GM20431 (cell line): ENCODE data around the gene FLAD1.

Experiments used
- in situ Hi-C: fragments of 300-500 bp; cut with MseI, MboI; formaldehyde crosslinking; loops from one replicate; pipeline ENCODE4 v1.15.0; 2020; ENCODE audit warnings: low sequenced_read_pairs; ENCODE audit not compliant: unreplicated experiment

The FLAD1 gene

DNA sequence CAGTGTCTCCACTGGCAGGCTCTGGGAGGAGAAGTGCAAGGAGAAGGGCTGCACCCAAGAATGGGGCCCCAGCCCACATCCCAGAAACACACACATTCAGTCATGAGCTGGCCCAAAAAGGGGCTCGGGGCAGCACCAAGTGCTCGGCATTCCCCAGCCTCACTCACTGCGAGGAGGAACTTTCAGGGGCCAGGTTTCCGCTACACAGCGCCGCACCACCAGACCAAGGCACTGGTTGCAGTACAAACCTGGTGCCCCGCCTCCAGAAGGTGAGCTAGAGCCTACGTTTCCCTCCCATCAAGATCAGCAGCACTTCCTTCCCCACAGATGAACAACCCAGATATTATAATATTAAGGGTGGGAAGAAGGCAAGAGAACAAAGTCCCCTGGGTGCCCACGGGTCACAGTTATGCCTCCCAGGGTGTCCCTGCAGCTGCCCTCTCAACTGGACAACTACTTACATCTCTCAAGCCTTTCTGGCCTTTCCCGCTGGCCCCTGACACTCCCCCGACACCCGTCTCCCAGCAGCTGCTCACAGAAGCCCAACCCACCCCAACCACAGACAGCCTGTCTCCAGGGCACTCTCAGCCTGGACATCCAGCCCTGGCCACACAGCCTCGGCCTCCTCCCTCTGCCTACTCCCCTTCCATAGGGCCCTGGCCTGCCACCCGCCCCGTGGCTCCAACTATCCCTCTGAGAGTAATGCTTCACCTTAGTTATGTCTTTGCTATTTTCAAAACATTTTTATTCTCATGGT, 31.1 kb upstream of the FLAD1 start:
- in situ Hi-C loops, result no loop called here

DNA sequence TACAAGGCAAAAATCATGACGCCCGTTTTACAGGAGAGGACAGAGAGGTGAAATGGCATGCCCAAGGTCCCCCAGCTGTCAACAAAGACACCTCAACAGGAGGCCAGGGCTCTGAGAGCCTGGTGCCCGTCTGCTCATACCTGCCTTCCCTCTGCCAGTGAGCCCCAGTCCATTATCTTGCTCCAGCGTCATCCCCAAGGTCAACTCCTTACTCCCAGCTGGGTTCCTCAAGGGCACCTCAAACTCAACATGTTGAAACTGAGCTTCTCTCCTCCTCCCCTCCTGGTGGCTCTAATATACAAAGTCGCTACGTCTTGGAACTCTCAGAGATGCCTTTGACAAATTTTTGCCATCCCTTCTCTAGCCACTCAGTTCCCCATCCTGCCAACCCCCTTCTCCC, 30.5 kb upstream of the FLAD1 start:
- in situ Hi-C loops, result no loop called here

DNA sequence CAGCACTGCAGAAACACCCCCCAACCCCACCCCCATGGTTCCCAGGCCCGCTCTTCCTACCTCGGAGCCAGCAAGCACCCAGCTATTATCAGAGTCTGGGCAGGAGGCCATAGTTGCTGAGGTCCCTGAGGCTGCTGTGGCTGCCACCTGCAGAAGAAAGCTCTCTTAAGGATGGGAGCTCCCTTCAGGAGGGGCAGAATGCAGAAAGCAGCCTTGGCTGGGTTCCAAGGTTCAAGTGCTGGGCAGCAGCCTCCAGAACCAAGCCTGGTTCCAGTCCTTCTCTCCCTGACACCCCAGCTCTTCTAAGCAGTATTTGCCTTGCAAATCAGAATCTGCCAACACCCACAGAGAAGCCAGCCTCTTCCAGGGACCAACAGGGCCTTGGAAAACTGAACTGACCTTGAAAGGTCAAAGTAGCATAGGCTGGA, 29.5 kb upstream of the FLAD1 start:
- in situ Hi-C loops, result no loop called here

DNA sequence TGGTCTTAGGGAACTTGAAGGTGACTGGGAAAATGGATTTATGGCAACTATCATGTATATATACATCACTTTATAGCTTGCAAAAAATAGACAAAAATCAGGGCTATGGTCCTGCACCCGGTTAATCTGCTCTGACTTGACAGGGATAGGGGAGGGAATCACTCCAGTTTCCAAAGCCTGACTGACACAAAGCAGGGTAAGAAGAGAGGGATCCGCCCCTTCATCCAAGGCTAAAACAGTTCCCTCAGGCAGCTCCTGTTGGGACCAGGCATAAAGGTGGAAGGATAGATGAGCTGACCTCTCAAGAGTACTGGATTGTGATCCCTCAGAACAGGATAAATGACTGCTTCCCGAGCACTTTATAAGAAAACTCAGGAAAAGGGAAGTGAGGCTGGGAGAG, 28.6 kb upstream of the FLAD1 start:
- in situ Hi-C loops, result no loop called here

DNA sequence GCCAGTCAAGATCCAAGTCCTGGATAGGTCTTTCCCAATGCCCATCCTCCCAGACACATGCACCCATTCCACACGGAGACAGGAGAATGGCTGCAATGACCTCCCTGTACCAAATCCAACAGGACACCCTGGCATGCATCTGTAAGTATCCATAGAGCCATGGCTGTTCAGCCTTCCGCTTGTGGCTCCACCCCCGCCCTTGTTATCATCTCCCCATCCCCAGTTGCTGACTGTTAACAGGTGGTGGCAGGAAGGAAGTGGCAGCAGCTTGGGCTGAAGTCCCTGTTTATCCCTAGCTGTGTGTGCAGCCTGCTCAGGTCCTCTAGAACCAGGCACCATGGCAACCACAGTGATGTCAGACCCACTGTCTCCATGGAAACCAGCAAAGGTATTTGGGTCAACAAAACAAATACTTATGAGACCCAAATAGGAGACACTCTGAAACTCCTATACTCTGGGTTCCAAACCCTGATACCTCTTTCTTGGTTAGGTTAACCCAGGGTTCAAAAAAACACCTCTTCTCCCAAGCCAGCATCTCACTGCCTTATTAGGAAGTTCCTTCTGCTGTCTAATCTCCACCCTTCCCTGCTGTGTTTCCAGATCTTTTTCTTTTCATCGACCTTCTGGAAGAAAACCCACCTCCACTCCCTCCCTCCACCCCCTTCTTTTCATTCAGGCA, 28.0 kb upstream of the FLAD1 start:
- in situ Hi-C loops, result no loop called here

DNA sequence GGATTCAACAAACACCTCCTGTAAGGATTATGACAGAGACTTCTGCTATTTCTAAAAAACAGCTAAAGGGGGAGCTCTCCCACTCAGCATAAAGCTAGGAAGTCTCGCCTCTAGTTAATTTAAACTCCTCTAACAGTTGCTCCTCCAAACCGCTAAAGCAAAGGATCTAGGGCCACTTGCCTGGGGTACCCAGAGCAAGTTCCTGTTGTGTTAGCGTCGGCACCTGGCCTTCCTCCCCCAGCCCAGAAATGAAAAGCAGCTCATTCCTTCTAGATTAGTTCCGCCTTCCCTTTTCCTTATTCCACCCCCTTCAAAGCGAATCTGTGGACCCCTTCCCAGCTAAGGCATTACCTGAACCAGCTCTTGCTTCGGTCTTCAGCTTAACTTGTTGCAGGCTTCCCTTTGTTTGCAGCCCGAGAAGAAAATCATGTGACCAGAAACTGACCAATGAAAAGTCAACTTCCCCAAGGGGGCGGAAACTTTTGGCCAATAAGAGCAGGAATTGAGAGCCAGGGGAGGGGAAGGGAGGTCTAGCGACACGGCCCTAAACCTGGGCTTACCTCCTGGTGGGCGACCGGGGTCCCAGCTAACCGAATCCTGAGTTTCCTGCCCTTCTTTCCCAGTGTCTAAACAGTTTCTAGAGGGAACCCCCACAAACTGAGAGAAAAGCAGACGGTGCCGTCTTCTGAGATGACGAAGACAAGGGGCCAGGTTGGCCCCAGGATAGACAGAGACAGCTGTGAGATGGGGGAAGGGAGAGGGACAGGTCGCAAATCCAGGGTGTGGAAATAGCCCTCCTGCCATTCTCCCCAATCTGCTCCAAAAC, 27.2 kb upstream of the FLAD1 start, which contains the start of gene PBXIP1:
TSS of gene PBXIP1 (minus strand) at position 382 of the 826 bp plus-strand sequence. CDS start 2,378 bp downstream, outside the sequence.
- in situ Hi-C loops, result no loop called here

DNA sequence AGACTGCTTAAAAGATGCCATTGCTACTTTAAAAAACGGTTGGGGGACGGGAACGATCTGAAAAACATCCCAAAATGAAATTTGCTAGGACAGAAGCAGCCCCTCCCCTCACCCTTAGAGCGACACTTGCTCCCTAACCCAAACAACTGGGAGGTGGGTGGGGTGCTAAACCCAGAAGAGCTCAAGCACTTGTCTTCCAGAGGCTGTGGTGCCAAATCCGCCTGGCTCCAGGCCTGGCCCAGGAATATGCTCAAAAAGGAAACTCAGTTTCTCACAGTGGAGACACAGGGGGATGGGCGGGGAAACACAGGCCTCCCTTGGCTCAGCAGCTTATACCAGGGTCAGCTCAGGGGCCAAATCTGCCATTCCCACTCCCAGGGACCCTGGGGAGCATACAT, 26.6 kb upstream of the FLAD1 start:
- in situ Hi-C loops, result no loop called here

DNA sequence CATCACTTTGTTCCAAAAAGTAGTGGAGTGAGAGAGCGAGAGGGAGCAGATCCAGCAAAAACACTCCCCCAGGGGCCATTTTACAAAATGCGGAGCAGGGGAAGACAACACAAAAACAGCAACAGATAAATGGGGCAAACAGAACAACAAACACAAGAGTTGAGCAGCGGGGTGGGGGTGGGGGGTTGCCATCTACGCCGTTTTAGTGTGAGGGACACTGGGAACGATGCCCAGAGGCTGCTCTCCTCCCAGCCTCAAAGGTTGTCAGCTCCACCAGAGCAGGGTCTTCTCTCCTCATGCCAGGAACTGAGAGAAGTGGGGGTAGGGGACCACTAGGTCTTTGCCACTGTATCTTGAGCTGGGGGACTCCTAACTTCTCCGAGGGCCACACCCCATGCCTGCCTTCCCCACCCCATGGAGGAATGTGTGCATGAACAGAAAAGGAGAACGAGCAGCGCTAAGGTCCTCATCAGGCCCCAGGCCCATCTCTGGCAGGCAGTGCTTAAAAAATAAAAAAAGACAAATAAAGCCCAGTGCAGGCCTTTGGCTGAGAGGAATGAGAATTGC, 26.0 kb upstream of the FLAD1 start:
- in situ Hi-C loops, result no loop called here

DNA sequence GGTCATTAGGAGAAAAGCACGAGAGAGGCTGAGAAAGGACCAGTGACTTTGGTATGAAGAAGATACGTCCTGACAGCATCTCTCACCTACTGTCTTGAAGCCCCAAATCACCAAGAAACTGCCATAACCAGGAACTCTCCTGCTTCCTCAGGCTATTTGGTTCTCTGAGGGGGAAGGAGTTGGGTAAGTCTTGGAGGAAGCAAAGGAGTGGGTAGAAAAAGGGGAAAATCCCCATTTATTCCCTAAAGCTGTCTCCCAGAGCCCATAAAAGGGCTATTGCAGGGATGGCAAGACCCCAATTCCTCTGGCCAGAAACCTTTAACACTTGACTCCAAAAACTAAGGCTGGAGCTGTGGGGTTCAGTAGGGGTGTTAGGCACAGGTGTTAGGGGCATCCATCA, 25.1 kb upstream of the FLAD1 start:
- in situ Hi-C loops, result no loop called here

DNA sequence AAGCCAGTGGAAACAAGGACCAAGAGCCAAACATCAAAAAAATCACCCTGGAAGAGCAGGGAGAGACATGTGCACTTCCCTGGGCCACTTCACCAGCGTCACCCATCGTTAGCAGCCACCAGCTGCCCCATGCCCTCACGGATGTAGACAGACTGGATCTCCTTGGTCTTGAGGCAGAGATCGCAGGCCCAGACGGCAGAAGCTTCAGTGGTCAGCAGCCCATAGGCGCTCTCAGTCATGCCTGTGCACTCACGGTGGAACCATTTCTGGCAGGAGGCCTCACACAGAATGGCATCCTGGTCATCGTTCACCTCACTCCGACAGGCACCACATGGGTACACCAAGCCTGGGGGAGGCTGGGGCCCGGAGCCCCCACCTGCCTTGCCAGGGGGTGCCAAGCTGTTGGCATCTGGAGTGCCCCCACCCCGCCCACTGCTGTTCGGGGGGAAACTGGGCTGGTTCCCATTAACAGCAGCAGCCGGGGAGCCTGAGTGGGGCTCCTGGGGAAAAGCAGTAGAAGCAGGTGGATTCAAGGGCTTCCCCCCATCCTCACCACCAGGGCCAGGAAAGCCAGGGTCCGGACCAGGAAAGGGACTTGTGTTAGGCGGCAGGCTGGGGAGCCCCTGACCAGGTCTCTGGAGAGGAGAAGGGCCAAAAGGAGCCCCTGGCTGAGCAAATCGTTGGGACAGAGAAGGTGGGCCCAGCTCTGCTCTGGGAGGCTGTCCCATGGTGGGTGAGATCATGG, 24.3 kb upstream of the FLAD1 start:
- in situ Hi-C loops, result no loop called here

DNA sequence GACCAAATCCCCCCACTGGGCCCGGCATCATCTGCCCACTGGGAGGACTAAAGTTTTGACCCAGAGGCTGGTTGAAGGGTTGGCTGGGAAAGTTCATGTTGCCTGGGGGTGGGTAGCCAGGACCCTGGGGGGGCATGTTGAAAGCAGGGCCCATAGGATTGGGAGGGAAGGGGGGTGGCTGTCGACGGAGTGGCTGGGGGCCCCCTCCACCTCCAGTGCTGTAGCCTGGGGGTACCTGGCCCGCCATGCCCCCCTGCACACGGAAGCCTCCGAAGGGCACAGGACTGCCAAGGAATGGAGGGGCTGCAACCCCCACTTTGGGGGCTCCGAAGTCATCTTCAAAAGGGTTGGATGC, 23.7 kb upstream of the FLAD1 start:
- in situ Hi-C loops, result no loop called here

DNA sequence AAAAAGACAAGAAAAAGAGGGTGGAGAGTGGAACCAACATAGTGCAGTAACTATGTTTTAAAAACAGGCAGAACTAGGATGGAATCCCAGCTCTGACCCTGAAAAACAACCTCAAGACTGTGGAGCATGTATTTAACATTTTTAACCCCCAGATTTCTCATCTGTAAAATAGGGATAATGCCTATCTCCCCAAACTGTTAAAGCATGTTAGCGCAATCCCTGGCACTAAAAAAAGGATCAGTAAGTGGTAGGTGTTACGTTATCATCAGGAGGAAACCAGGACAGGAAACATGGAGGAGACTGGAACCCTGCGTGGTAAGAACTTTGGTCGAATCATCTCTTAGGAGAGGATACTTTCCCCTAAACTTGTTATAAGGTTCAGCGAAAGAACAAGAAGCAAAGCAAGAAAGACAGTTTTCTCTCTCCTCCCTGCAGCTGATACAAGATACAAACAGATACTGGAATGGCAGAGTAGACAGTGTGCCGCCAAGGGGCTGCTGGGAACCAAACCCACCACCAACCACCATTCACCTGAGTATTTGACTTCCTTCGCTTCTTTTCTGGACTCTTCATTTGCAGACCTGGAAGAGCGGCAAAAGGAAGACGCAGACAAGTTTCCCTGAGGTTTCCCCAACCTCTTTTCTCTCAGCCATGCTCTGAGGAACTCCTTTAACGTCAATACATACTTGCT, 22.6 kb upstream of the FLAD1 start:
- in situ Hi-C loops, result no loop called here

DNA sequence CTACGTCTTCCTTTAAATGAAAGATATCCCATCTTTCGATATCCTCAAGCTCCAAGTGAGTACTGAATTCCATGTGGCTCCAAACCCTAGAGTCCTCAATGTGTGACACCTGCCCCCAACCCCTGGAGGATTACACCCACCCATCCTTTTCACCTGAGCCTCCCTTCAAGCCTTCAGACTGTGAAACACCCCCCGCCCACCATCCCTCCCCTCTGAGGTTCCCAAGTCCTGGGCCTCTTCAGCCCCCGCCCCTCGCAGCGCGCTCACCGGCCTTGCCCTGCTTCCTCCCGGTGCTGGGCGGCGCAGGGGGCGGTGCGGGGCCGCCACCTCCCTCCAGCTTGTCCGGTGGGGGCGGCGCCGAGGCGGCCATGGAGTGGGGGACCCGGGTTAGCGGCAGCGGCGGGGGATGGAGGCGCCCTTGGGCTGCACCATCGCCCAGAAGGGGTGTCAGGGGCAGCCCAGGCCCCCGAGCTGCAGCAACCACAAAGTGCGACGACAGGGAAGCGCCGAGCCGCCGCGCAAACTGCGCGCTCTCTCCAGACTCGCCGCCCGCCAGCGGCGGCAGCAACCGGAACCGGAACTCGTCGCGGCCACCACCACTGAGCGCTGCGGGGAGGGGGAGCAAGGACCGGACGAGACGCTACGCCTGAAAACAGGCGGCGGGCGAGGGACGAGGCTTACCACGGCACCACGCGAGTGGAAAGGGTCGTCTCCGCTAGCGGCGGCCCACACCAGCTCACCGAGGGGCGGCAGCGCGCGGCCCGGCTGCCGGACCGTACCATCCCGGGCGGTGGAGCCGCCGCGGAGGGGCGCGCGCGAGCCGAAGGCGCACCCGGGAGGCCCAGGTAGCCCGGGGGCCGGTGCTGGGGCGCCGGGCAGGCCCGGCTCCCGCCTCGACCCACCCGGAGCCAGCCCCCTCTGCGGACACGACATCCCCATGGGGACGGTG, 21.7 kb upstream of the FLAD1 start, which contains the start of gene PYGO2:
TSS of gene PYGO2 (minus strand) at position 576 of the 949 bp plus-strand sequence. CDS start at position 370, 206 bp downstream.
- in situ Hi-C loops, result no loop called here

DNA sequence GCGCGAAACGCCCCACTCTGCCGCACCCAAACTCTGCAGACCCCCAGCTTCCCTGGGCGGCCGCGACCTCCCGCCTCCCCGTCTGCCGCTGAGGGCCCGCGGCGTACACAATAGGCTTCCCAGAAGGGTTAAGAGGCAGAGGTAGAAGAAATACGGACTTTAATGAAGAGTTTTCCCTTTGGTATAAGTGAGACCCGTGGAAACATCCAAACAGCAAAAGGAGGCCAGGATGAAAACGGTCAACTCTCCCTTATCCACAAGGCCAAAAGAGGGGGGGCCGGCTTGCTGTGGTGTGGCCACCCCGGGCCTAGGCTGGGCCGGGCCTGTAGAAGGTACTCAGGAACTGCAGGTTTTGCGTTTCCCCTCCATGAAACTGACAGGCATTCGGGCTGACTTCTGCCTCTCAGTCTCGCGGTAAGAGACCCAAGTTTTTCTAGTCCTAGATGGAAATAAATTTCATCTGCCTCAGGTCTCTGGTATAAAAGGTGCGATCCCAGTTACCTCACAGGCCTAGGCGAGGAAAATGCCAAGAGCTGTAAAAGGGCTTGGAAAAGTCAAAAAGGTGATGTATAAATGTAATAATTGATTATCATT, 20.9 kb upstream of the FLAD1 start:
- in situ Hi-C loops, result no loop called here

DNA sequence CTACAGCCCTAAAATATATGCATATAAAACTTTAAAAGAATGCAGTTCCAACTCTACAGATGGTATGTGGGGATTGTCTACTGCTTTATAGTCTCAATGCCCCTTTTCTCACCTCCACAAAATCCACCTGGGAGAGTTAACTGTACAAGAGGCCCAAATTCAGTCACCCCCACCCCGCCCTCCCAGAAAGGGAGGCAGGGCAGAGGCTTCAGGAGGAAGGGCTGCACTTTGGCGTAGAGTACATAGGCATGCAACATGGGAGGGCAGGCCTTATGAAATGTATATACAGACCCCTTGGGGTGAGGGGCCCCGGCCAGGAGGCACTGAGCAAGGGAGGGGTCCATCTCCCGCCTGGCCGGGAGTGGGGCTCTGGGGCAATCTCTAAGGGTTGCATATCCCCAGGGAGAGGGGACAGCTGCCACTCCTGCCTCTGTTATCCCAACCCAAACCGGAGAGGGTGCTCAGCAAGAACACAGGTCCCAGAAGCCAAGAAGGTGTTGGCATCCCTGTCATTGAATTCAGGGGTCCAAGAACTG, 20.3 kb upstream of the FLAD1 start:
- in situ Hi-C loops, result no loop called here

DNA sequence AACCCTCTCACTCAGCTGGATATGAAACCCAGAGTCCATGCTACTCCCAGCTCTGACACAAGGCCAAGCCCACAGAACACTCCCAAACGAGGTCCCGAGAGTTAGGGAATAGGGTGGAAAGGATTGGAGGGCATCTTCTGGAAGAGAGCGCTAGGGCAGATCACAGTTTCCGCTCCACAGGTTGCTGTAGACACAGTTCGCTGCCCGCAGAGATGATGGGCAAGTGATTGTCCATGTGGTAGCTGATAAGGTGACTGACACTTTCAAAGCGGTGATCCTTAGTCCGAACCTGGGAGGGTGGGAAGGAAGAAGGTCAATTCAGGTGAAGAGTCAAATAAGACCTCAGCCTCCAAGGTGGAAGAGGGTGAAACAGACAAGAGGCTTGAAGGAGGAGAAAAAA, 19.5 kb upstream of the FLAD1 start:
- in situ Hi-C loops, result no loop called here

DNA sequence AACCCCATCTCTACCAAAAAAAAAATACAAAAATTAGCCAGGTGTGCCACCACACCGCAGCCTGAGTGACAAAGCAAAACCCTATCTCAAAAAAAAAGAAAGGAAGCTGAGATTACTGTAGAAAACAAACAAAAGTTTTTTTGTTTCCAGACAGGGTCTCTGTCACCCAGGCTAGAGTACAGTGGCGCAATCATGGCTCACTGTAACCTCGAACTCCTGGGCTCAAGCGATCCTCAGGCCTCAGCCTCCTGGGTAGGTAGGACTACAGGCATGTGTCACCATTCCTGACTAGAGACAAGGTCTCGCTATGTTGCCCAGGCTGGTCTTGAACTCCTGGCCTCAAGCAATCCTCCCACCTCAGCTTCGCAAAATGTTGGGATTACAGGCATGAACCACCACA, 18.8 kb upstream of the FLAD1 start:
- in situ Hi-C loops, result no loop called here

DNA sequence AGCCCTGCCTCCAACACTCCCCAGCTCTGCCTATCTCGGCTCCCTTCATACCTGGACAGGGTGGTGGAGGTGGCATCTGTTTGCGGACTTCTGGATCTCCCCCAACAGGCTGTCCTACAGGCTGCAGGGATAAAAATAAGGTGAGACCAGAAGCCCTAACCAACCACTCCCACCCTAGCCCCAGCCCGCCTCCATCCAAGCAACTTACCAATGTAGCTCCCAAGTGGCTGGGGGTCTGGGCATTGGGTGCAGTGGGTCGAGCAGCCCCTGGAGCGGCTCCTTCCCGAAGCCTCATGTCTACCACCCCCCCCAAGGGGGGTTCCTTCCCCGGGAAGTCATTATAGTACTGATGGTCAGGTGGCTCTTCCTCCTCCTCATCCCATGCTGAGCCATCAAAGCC, 17.0 kb upstream of the FLAD1 start:
- in situ Hi-C loops, result no loop called here
